Measurements from ENCODE around the gene ADAM17. TPM values are rescaled to one million over a fixed set of nuclear protein-coding genes. Genes with fewer than 3 reads are reported as not detected.

The ADAM17 gene
- total RNA-seq, 2 donors from 2014 or later: 21.8 to 32.4 TPM

DNA sequence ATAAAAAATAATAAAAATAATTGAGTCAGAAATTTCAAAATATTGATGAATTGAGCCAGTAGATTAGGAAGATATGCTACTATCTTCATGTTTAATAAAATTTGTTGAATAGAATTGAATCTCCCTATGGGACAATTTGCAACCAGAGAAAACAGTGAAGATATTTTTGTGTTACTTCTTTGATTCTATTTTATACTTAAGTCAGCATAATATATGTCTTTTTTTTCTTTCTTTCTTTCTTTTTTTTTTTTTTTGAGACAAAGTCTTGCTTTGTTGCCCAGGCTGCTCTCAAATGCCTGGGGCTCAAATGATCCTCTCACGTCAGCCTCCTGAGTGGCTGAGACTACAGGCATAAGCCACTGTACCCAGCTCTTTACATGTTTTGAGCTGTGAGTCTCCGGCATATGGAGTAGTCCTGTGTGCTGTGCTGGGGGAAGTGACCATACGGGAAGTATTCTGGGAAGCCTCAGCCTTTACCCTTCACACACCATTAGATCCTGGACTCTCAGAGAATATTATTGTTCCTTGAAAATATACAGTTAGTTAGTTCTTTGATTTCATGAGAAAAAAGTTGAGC is 95.1 kb downstream of the ADAM17 start:
- peaks cover 10% of the 10 kb centered on the region for H3K36me3 ChIP-seq
- TF ChIP-seq, protein P1, sequence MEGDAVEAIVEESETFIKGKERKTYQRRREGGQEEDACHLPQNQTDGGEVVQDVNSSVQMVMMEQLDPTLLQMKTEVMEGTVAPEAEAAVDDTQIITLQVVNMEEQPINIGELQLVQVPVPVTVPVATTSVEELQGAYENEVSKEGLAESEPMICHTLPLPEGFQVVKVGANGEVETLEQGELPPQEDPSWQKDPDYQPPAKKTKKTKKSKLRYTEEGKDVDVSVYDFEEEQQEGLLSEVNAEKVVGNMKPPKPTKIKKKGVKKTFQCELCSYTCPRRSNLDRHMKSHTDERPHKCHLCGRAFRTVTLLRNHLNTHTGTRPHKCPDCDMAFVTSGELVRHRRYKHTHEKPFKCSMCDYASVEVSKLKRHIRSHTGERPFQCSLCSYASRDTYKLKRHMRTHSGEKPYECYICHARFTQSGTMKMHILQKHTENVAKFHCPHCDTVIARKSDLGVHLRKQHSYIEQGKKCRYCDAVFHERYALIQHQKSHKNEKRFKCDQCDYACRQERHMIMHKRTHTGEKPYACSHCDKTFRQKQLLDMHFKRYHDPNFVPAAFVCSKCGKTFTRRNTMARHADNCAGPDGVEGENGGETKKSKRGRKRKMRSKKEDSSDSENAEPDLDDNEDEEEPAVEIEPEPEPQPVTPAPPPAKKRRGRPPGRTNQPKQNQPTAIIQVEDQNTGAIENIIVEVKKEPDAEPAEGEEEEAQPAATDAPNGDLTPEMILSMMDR (IDR thresholded peaks at IDR 0.05): no peak
- no peaks in the 10 kb centered on the region for H3K9me3 ChIP-seq
- no peak for ATAC-seq (ENCODE audit: insufficient number of reproducible peaks, low FRiP score, low read depth)
- H3K27me3 ChIP-seq (replicated peaks; ENCODE audit: insufficient read depth): no peaks in the 10 kb centered on the region
- no peaks in the 10 kb centered on the region for H3K4me1 ChIP-seq (ENCODE audit: control insufficient read depth in 1 of 2, low read depth in 2 of 2)
- H3K27ac ChIP-seq: no peak overlapping the region
- no peak overlapping the region for H3K4me3 ChIP-seq
- DNase-seq (ENCODE audit: low spot score): no peak

DNA sequence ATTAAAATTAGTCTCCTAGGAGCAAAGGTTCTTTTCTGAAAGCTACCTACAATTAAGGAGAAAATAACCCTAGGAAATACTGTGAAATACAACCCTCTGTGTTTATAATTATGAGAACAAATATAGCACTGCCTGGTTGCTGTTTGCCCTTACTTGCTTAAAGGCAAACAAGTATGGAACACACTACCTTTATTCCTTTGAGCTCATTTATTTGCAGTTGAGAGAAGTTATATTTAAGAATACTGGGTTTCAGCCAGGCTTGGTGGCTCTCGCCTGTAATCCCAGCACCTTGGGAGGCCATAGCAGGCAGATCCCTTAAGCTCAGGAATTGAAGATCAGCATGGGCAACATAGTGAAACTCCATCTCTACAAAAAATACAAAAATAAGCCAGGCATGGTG is 104.4 kb downstream of the ADAM17 start:
- peaks cover 24% of the 10 kb centered on the region for H3K36me3 ChIP-seq
- no peak overlapping the region for H3K4me3 ChIP-seq
- no peak for DNase-seq (ENCODE audit: low spot score)
- no peak for ATAC-seq (ENCODE audit: insufficient number of reproducible peaks, low FRiP score, low read depth)
- TF ChIP-seq, protein P1 (IDR thresholded peaks at IDR 0.05): no peak
- H3K4me1 ChIP-seq (ENCODE audit: control insufficient read depth in 1 of 2, low read depth in 2 of 2): no peaks in the 10 kb centered on the region
- H3K9me3 ChIP-seq: no peaks in the 10 kb centered on the region
- H3K27ac ChIP-seq: no peak overlapping the region
- no peaks in the 10 kb centered on the region for H3K27me3 ChIP-seq (replicated peaks; ENCODE audit: insufficient read depth)

DNA sequence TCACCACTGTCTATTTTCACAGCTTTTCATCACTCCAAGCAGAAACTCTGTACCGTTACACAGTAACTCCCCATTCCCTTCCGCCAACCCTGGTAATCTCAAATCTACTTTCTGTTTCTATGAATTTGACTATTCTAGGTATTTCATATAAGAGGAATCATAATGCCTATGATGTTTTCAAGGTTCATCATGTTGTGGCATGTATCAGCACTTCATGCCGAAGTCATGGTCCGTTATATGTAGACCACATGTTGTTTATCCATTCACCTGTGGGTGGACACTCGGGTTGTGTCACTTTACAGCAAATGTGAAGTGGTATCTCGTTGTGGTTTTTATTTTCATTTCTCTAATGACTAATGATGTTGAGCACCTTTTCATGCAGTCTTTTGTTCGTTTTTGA is 110.5 kb downstream of the ADAM17 start:
- Histone ChIP-seq H3K27ac (no peak overlapping the region), H3K27me3 (replicated peaks; ENCODE audit: insufficient read depth) (no peaks in the 10 kb centered on the region), H3K4me1 (ENCODE audit: control insufficient read depth in 1 of 2, low read depth in 2 of 2) (no peaks in the 10 kb centered on the region), H3K36me3 (peaks cover 26% of the 10 kb centered on the region), H3K4me3 (no peak overlapping the region), H3K9me3 (no peaks in the 10 kb centered on the region)
- DNase-seq (ENCODE audit: low spot score): no peak
- ATAC-seq (ENCODE audit: insufficient number of reproducible peaks, low FRiP score, low read depth): no peak
- TF ChIP-seq, protein P1 (IDR thresholded peaks at IDR 0.05): no peak

DNA sequence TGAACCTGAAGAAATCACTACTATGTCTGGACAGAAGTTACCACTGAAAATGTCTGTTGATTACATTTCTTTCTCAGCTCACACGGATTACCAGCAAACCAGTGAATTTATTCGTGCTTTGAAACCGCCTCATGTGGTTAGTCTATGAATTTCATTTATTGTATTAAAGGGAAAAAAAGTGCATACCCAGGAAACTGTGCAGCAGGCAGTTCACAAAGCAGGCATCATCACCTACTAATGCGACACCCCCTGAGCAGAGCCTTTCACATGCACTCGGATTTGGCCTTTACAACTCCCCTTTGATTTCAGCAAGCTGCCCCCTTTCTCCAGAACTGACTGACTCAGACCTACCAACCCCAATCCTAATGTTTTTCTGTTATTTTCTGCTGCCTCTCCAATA is 112.1 kb downstream of the ADAM17 start:
- Histone ChIP-seq H3K27me3 (replicated peaks; ENCODE audit: insufficient read depth) (no peaks in the 10 kb centered on the region), H3K36me3 (peaks cover 26% of the 10 kb centered on the region), H3K4me1 (ENCODE audit: control insufficient read depth in 1 of 2, low read depth in 2 of 2) (no peaks in the 10 kb centered on the region), H3K4me3 (no peak overlapping the region), H3K27ac (no peak overlapping the region), H3K9me3 (no peaks in the 10 kb centered on the region)
- TF ChIP-seq, protein P1 (IDR thresholded peaks at IDR 0.05): no peak
- no peak for DNase-seq (ENCODE audit: low spot score)
- ATAC-seq (ENCODE audit: insufficient number of reproducible peaks, low FRiP score, low read depth): no peak

DNA sequence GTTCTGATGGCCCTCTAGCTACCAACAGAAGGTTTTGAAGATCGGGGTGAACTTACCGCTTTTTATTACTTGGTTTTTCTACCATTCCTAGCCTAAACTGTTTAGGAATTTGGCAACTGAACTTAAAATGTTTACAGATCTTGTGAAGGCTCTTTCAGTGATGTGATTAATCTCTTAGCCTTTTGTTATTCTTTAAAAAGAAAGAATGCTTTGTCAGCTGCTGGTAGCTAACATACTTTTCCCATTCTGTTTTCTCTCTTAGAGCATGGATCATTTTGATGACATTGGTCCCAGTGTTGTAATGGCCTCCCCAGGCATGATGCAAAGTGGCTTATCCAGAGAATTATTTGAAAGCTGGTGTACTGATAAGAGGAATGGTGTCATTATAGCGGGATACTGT is 114.1 kb downstream of the ADAM17 start:
- TF ChIP-seq, protein P1 (IDR thresholded peaks at IDR 0.05): no peak
- peaks cover 39% of the 10 kb centered on the region for H3K36me3 ChIP-seq
- H3K4me1 ChIP-seq (ENCODE audit: control insufficient read depth in 1 of 2, low read depth in 2 of 2): no peaks in the 10 kb centered on the region
- H3K27ac ChIP-seq: no peak overlapping the region
- DNase-seq (ENCODE audit: low spot score) (no peak), ATAC-seq (ENCODE audit: insufficient number of reproducible peaks, low FRiP score, low read depth) (no peak)
- no peak overlapping the region for H3K4me3 ChIP-seq
- H3K27me3 ChIP-seq (replicated peaks; ENCODE audit: insufficient read depth): no peaks in the 10 kb centered on the region
- H3K9me3 ChIP-seq: no peaks in the 10 kb centered on the region

All from thoracic aorta (tissue), 2 donors.